GM12878 (cell line): Measurements from ENCODE around the gene CD33.

ENCODE experiments used
- RAD21 ChIP-seq: IDR thresholded peaks from 2 replicates; pipeline ENCODE4 v1.6.1; 2011; ENCODE audit warnings: mild to moderate bottlenecking, low read depth, low read length, moderate library complexity; ENCODE audit not compliant: insufficient read depth
- SUZ12 ChIP-seq: fragments of 200-600 bp; sonication (generic); IDR thresholded peaks from one replicate; pipeline ENCODE4 v1.6.1; 2018; ENCODE audit warnings: antibody characterized with exemption, mild to moderate bottlenecking; ENCODE audit not compliant: unreplicated experiment
- ZSCAN29 ChIP-seq: fragments of 450-650 bp; IDR thresholded peaks from 2 replicates; pipeline ENCODE4 v1.6.1; 2017; ENCODE audit warnings: mild to moderate bottlenecking, moderate library complexity
- TF ChIP-seq, protein P1 (sequence below): IDR thresholded peaks from 2 replicates; pipeline ENCODE4 v1.6.1; 2011; ENCODE audit warnings: low read depth, mild to moderate bottlenecking, low read length, moderate library complexity, borderline replicate concordance; ENCODE audit errors: extremely low read depth
- TF ChIP-seq, protein P2 (sequence below): IDR thresholded peaks from 2 replicates; pipeline ENCODE4 v1.6.1; 2011; ENCODE audit warnings: borderline replicate concordance, low read depth, mild to moderate bottlenecking, moderate library complexity, low read length; ENCODE audit not compliant: insufficient read depth, poor library complexity, severe bottlenecking

DNA sequence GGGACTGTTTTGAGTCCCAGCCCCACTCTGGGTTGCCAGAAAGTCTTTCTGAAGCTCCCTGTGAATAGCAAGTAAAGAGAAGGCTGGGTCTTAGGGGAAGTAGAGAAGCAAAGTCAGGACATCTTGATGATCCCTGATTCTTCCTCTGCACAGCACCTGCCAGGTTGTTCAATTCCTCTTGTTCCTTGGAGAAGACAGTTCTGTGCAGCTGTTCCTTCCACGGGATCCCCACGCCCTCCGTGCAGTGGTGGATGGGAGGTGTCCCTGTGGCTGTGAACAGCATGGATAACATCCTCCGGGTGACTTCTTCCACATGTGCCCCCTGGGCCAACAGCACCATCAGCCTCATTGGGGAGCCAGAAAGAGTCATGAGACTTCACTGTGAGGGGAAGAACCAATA, 57.5 kb downstream of the CD33 start:
- TF ChIP-seq SUZ12 (no peak), ZSCAN29 (no peak), RAD21 (no peak)
- TF ChIP-seq, protein P1, sequence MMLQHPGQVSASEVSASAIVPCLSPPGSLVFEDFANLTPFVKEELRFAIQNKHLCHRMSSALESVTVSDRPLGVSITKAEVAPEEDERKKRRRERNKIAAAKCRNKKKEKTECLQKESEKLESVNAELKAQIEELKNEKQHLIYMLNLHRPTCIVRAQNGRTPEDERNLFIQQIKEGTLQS = no peak
- TF ChIP-seq, protein P2, sequence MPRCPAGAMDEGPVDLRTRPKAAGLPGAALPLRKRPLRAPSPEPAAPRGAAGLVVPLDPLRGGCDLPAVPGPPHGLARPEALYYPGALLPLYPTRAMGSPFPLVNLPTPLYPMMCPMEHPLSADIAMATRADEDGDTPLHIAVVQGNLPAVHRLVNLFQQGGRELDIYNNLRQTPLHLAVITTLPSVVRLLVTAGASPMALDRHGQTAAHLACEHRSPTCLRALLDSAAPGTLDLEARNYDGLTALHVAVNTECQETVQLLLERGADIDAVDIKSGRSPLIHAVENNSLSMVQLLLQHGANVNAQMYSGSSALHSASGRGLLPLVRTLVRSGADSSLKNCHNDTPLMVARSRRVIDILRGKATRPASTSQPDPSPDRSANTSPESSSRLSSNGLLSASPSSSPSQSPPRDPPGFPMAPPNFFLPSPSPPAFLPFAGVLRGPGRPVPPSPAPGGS = no peak
